HFF-Myc (cell line): ENCODE data around the gene ADK.

Experiments
- DNase-seq: peaks from one replicate; pipeline ENCODE4 v3.0.0-alpha.2; 2011; ENCODE audit warnings: low read depth; ENCODE audit errors: extremely low read depth
- H3K4me3 ChIP-seq: replicated peaks from 2 replicates; pipeline ENCODE4 v1.5.1; 2011; ENCODE audit warnings: low read depth, mild to moderate bottlenecking, control low read depth, low read length
- TF ChIP-seq, protein P1 (sequence below): IDR thresholded peaks from 2 replicates; pipeline ENCODE4 v1.5.1; 2012; ENCODE audit warnings: mild to moderate bottlenecking, low read depth, low read length, control low read depth; ENCODE audit errors: missing control alignments

ADK gene

DNA sequence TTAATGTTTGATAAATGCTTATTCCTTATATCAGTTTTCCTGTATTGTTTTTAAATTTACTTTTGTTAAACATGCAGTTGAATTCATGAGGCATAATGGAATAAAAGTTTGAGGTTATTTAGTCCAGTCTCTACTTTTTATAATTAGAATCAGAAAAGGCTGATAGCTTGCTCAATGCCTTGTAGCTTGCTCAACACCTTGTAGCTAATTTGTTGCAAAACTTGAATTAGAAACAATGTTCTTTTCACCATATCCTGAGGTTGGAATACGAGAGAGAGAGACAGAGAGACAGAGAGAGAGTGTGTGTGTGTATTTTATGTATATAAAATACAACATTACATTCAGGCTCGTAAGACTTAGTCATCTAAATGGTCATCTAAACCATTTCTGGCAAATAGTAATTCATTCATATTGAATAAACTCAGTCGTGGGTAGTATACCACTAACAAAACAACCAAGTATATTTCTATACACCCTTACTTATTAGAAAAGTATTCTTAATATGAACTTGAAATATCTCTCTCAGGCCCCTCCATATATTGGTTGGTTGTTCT lies 243.5 kb downstream of the ADK start:
- no peak overlapping the region for H3K4me3 ChIP-seq
- DNase-seq: no peak
- TF ChIP-seq, protein P1, sequence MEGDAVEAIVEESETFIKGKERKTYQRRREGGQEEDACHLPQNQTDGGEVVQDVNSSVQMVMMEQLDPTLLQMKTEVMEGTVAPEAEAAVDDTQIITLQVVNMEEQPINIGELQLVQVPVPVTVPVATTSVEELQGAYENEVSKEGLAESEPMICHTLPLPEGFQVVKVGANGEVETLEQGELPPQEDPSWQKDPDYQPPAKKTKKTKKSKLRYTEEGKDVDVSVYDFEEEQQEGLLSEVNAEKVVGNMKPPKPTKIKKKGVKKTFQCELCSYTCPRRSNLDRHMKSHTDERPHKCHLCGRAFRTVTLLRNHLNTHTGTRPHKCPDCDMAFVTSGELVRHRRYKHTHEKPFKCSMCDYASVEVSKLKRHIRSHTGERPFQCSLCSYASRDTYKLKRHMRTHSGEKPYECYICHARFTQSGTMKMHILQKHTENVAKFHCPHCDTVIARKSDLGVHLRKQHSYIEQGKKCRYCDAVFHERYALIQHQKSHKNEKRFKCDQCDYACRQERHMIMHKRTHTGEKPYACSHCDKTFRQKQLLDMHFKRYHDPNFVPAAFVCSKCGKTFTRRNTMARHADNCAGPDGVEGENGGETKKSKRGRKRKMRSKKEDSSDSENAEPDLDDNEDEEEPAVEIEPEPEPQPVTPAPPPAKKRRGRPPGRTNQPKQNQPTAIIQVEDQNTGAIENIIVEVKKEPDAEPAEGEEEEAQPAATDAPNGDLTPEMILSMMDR: no peak

DNA sequence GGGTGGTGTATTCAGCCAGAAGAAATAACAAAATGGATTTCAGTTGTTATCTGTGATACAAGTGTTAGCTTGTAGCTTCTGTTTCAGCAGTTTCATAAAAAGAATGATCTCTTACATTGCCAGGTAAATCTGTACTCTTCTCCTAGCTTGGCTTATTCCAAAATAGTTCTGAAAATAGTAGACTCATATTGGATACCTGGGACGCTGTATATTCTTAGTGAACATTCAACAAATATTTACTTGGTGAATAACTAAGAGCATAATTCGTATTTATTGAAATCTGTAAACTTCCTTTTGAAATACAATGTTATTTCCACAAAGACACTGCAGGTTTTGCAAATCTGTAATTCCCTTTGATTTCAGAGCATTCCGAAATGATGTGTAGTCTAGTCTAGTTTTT lies 249.2 kb downstream of the ADK start:
- DNase-seq: no peak
- H3K4me3 ChIP-seq: no peak overlapping the region
- TF ChIP-seq, protein P1: no peak

DNA sequence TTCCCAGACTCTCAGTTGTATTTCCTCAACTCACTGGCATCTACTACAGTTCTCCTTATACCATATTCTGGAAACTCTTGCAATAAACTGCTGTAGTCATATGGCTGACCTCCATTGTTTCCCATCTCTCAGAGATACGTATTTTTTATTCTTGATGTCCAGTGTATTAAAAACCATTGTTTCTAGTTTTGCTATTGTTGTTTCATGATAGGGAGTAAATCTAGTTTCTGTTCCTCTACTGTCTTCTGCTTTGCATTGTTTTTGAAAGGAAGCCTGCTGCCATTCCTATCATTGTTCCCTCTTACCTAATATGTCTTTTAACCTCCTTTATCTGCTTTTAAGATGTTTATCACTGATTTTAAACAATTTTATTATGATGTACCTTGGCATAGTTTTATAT lies 255.0 kb downstream of the ADK start:
- DNase-seq: no peak
- TF ChIP-seq, protein P1: no peak
- H3K4me3 ChIP-seq: no peak overlapping the region

DNA sequence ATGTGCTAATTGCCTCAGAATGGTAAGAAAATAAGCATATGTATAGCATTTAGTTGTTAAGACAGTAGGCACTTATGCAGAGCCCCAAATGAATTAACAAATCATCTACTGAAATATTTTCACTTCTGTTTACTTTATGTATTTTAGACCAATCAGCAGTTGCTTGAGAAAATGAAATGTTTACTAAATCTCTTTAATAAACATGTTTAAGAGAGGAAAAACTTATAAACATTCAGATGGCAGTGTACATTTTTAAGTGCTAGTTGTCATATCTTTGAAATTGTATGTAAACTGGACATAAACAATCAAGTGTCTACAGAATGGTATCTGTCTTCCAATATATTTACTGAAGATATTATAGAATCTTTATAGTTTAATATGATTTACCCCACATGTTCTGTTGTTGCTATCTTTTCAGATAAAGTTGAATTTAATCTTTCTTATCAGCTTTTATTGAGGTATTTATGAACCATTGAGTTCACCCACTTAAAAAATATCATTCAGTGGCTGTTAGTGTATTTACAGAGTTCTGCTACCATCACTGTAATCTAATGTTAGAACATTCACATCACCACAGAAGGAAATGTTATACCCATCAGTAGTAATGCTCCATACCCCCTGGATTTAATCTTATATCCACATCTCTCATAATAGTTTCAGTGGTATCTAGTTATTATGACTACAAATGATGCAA lies 264.3 kb downstream of the ADK start:
- DNase-seq: no peak
- no peak overlapping the region for H3K4me3 ChIP-seq
- TF ChIP-seq, protein P1: no peak

DNA sequence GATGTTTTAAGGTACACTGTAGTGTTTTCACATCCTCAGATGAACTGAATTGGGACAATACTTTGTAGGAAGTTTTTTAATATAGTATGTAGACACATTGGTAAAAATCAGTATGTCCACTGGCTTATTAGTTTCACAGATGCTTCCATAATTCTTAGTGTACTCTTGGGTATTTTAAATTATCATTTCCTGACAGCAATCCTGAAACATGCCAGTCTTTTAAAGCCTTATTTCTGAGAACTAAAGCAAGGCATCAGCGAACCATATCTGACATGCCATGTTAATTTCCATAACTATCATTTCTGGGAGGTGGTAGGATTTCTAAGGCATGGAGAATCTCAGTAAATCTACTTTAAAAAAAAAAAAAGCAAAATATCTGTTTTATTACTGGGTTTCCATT lies 266.4 kb downstream of the ADK start:
- DNase-seq: no peak
- TF ChIP-seq, protein P1: no peak
- H3K4me3 ChIP-seq: no peak overlapping the region

DNA sequence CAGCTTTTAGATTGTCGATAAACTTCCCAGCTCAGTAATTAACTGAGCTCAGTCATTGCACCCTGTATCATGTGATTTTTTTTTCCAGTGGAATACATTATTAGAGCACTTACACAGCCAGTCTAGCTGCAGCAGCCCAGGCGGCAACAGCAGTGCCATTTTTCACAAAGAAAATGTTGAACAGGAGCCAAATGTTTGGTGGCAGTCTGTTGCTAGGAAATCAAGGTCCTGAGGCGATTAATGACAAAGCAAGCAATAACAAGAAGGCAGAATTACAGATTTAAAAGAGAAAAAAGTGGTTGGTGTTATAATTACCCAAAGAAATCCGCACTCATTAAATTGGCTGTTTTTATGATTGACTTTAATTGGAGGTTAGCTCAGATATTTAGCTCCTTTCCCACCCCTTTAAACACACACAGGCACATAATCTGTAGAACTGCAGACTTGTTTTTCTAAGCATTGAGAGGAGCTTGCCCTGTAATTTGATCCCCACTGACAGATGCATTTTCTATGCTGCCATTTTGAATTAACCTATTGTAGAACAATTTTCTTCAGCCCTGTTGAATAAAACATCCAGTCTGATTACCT lies 267.4 kb downstream of the ADK start:
- H3K4me3 ChIP-seq: no peak overlapping the region
- no peak for DNase-seq
- TF ChIP-seq, protein P1: no peak
